Hepatocyte (in vitro differentiated cells): ENCODE results near the gene SLC5A3.

Experiments
- CTCF ChIP-seq: fragments of 200-600 bp; sonication (generic); IDR thresholded peaks from 2 replicates; pipeline ENCODE4 v1.5.1; 2016; ENCODE audit warnings: antibody characterized with exemption, mild to moderate bottlenecking; ENCODE audit not compliant: poor library complexity
- EZH2 ChIP-seq: fragments of 200-600 bp; sonication (generic); IDR thresholded peaks from 2 replicates; pipeline ENCODE4 v1.6.1; 2016; ENCODE audit warnings: antibody characterized with exemption, mild to moderate bottlenecking, borderline replicate concordance
- EZH2phosphoT487 ChIP-seq: fragments of 200-600 bp; sonication (generic); IDR thresholded peaks from one replicate; pipeline ENCODE4 v1.6.1; 2018; ENCODE audit warnings: antibody characterized with exemption, mild to moderate bottlenecking, low read depth, moderate library complexity; ENCODE audit not compliant: unreplicated experiment, severe bottlenecking

DNA sequence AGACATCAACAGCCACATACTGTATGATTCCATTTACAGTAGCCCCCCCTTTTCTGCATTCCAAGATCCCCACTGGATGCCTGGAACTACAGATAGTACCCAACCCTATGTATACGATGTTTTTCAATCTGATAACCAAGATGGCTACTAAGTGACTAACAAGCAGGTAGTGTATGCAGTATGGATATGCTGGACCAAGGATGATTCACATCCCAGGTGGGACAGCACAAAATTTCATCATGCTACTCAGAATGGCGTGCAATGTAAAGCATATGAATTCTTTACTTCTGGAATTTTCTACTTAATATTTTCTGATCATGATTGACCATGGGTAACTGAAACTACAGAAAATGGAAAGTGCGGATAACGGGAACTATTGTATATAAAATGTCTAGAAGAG, 30.0 kb upstream of the SLC5A3 start:
- TF ChIP-seq CTCF (no peak), EZH2phosphoT487 (no peak), EZH2 (no peak)
